NT2/D1 (cell line): ENCODE measurements around the gene ELP2.

ENCODE experiments used
- SUZ12 ChIP-seq: IDR thresholded peaks from 2 replicates; pipeline ENCODE4 v1.6.1; 2011; ENCODE audit not compliant: insufficient read length, insufficient read depth; ENCODE audit errors: extremely low read depth
- YY1 ChIP-seq: IDR thresholded peaks from 2 replicates; pipeline ENCODE4 v1.6.1; 2011; ENCODE audit not compliant: insufficient read length, insufficient read depth
- ZNF274 ChIP-seq: IDR thresholded peaks from 2 replicates; pipeline ENCODE4 v1.6.1; 2011; ENCODE audit warnings: mild to moderate bottlenecking, low read depth, low read length

DNA sequence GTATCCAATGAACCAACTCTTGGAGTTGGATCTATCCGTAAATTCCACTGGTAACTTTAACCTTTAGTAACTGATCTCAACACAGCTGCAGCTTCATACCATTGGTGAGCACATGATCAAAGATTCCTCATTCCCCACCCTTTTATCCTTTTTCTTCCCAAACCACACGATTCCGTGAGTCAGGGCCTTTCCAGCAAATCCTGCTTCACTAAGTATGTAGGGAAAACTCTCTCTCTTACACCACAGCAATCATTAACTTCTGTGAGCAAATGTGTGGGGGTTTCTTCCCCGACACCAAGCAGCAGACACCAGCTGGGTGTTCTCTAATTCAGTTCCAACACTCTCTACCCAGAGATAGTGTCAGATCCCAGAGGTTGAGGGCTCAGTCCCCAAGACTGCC lies 23.5 kb downstream of the ELP2 start:
- no peak for TF ChIP-seq ZNF274
- no peak for TF ChIP-seq YY1
- TF ChIP-seq SUZ12, result no peak
